Activated T-cell treated with anti-CD3 and anti-CD28 coated beads, Interleukin-2, amount 50 U/mL, for 24 hours (primary cell): ENCODE measurements around the gene TMEM91.

Source experiments
- DNase-seq: peaks from one replicate; pipeline ENCODE4 v3.0.0-alpha.2; 2020
- H3K27ac Mint-ChIP-seq: 2 replicates; pipeline ENCODE4 v1.8.0; 2020; ENCODE audit warnings: mild to moderate bottlenecking, mixed read lengths
- H3K27me3 Mint-ChIP-seq: 2 replicates; pipeline ENCODE4 v1.8.0; 2020; ENCODE audit warnings: mixed read lengths
- H3K36me3 Mint-ChIP-seq: 2 replicates; pipeline ENCODE4 v1.8.0; 2020; ENCODE audit warnings: low read depth, mixed read lengths
- H3K4me1 Mint-ChIP-seq: 2 replicates; pipeline ENCODE4 v1.8.0; 2020; ENCODE audit warnings: low read depth, mixed read lengths
- H3K4me3 Mint-ChIP-seq: 2 replicates; pipeline ENCODE4 v1.8.0; 2020; ENCODE audit warnings: mild to moderate bottlenecking, moderate library complexity, mixed read lengths
- H3K9me3 Mint-ChIP-seq: 2 replicates; pipeline ENCODE4 v1.8.0; 2020; ENCODE audit warnings: mixed read lengths

Gene TMEM91

DNA sequence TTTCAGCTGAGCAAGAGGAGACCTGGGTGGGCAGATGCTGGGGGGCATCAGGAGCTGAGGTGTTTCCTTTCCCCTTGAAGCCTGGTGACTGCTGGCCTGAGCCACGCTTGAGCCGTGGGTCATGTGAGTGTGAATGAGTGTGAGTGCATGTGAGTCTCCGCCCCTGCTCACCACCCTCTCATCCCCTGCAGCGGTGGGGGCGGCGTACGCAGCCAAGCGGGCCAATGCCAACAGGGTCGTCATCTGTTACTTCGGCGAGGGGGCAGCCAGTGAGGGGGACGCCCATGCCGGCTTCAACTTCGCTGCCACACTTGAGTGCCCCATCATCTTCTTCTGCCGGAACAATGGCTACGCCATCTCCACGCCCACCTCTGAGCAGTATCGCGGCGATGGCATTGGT, 45.6 kb downstream of the TMEM91 start:
- Mint-ChIP-seq H3K27me3 (no peaks in the 10 kb centered on the region), H3K27ac (no peak overlapping the region), H3K36me3 (peaks cover 71% of the 10 kb centered on the region), H3K4me3 (no peak overlapping the region), H3K9me3 (no peaks in the 10 kb centered on the region), H3K4me1 (peaks cover 3% of the 10 kb centered on the region)
- no peak for DNase-seq

DNA sequence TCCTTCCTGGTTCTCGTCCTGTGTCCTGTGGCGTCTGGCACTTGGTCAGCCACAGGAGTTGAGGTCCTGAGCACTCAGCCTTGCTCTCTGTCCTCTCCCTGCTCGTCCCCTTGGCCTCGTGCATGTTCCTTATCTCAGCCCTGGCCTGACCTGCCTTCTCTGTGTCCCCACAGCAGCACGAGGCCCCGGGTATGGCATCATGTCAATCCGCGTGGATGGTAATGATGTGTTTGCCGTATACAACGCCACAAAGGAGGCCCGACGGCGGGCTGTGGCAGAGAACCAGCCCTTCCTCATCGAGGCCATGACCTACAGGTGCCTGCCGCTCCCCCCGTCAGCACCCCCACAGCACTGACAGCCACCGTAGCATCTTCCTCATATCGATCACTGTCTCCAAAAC, 46.1 kb downstream of the TMEM91 start:
- Mint-ChIP-seq H3K9me3 (no peaks in the 10 kb centered on the region), H3K27me3 (no peaks in the 10 kb centered on the region), H3K4me1 (peaks cover 6% of the 10 kb centered on the region), H3K4me3 (no peak overlapping the region), H3K27ac (peak overlapping the region; percentile 29), H3K36me3 (peaks cover 68% of the 10 kb centered on the region)
- no peak for DNase-seq

- no peak overlapping the region for H3K4me3 Mint-ChIP-seq
- DNase-seq = no peak
- H3K36me3 Mint-ChIP-seq = peaks cover 65% of the 10 kb centered on the region
- H3K9me3 Mint-ChIP-seq = no peaks in the 10 kb centered on the region
- H3K4me1 Mint-ChIP-seq = peaks cover 11% of the 10 kb centered on the region
- no peaks in the 10 kb centered on the region for H3K27me3 Mint-ChIP-seq
- no peak overlapping the region for H3K27ac Mint-ChIP-seq
These were observed 46.6 kb downstream of the TMEM91 start for GRCh38 chr19:41422955-41423354.

- no peak for DNase-seq
- Mint-ChIP-seq H3K9me3 (no peaks in the 10 kb centered on the region), H3K4me1 (peaks cover 24% of the 10 kb centered on the region), H3K27ac (peak overlapping the region; percentile 26), H3K4me3 (no peak overlapping the region), H3K36me3 (peaks cover 62% of the 10 kb centered on the region), H3K27me3 (no peaks in the 10 kb centered on the region)
These were observed 48.2 kb downstream of the TMEM91 start for GRCh38 chr19:41424335-41425173.

DNA sequence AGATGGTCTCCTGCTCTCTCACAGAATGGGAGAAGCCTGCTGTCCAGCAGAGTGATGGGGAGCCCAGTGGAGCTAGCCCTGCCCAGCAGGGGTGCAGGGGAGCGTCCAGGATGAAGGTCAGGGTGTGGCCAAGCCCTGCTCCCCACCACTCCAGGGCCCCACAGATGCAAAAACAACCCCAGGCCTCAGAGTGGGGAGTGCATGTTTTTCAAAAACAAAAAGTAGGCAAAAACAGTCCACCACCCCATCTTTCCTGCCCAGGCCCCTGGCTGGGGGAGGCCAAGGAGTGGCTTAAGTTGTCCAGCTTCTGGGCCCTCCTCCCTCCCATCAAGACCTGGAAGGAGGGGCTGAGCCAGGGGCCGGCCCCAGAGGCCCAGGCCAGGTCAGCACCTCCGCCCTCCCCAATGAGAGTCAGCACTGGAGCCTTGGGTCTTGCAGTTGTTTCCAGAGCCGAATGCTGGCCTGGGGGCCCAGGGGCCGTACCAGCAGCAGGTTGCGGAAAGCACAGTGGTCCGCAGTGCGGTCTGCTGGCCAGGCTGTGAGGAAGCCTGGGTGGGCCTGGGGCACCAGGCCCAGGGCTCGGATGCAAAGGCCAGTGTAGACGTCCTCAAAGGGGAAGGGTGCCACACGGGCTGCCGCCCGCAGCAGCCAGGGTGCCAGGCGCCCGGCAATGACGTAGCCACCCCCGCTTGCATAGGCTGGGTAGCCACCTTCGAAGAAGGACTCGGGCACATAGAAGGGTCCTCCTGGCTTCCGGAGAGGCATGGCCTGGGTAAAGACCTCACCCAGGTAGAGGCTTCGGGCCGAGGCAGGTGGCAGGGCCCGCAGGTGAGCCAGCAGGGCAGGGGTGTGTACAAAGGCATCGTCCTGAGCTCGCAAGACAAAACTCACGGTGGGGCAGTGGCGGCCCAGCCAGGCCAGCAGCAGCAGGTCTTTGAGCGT, 49.1 kb downstream of the TMEM91 start:
- peaks cover 24% of the 10 kb centered on the region for H3K4me1 Mint-ChIP-seq
- no peaks in the 10 kb centered on the region for H3K9me3 Mint-ChIP-seq
- H3K36me3 Mint-ChIP-seq = peaks cover 57% of the 10 kb centered on the region
- no peaks in the 10 kb centered on the region for H3K27me3 Mint-ChIP-seq
- DNase-seq = no peak
- H3K27ac Mint-ChIP-seq = peak overlapping the region; percentile 26
- no peak overlapping the region for H3K4me3 Mint-ChIP-seq

DNA sequence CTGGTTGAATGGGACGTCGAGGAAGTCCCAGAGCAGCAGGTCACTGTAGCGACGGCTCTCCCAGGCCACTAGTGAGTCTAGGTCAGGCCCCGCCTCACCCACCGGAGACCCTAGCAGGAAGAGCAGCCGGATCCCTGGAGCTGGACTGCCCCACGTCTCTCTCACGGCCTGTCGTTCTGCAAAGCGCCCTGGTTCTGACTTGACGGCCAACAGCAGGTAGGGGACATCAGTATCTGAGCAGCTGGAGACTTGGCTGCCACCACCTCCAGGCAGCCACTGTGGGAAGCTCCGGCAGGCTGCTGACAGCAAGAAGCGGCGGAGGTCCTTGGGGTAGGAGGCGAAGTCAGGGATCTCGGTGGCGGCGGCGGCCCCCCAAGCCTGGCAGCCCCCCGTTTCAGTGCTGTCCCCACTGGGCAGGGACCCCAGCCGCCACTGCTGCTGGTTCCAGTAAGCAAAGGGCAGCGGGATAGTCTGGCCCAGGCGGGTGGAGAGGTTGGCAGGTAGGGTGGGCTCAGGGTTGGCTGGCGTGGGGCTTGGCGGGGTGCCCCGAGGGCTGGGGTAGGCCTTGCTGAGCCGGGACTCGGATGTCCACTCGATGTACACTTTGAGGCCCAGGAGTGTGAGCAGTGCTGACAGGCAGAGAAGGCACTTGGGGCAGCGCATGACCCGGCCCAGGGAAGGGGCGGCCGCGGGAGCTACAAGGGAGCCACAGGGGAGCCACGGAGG, 49.9 kb downstream of the TMEM91 start:
- no peaks in the 10 kb centered on the region for H3K9me3 Mint-ChIP-seq
- peaks cover 27% of the 10 kb centered on the region for H3K4me1 Mint-ChIP-seq
- H3K27me3 Mint-ChIP-seq = no peaks in the 10 kb centered on the region
- H3K4me3 Mint-ChIP-seq = no peak overlapping the region
- DNase-seq = no peak
- peak overlapping the region; percentile 62 for H3K27ac Mint-ChIP-seq
- peaks cover 59% of the 10 kb centered on the region for H3K36me3 Mint-ChIP-seq

- DNase-seq = peak; percentile 62
- H3K9me3 Mint-ChIP-seq = no peaks in the 10 kb centered on the region
- no peaks in the 10 kb centered on the region for H3K27me3 Mint-ChIP-seq
- peak within 1 kb of the TSS; percentile 85 for H3K27ac Mint-ChIP-seq
- H3K36me3 Mint-ChIP-seq = peaks cover 60% of the 10 kb centered on the region
- peaks cover 27% of the 10 kb centered on the region for H3K4me1 Mint-ChIP-seq
- peak within 1 kb of the TSS; percentile 71 for H3K4me3 Mint-ChIP-seq
These were observed 50.8 kb downstream of the TMEM91 start, which contains the start of gene B3GNT8 for GRCh38 chr19:41426952-41427646. B3GNT8 (minus strand) TSS chr19:41427374; CDS start chr19:41426778, 596 bp downstream.

- peak; percentile 49 for DNase-seq
- H3K27me3 Mint-ChIP-seq = no peaks in the 10 kb centered on the region
- no peaks in the 10 kb centered on the region for H3K9me3 Mint-ChIP-seq
- peaks cover 27% of the 10 kb centered on the region for H3K4me1 Mint-ChIP-seq
- peaks cover 60% of the 10 kb centered on the region for H3K36me3 Mint-ChIP-seq
- peak overlapping the region; percentile 85 for H3K27ac Mint-ChIP-seq
- H3K4me3 Mint-ChIP-seq = peak overlapping the region; percentile 71
These were observed 51.5 kb downstream of the TMEM91 start for GRCh38 chr19:41427647-41428480.

GRCh38 chr19:41428481-41428859, 52.1 kb downstream of the TMEM91 start:
- peak overlapping the region; percentile 71 for H3K4me3 Mint-ChIP-seq
- no peaks in the 10 kb centered on the region for H3K27me3 Mint-ChIP-seq
- H3K9me3 Mint-ChIP-seq = no peaks in the 10 kb centered on the region
- H3K36me3 Mint-ChIP-seq = peaks cover 61% of the 10 kb centered on the region
- H3K27ac Mint-ChIP-seq = peak overlapping the region; percentile 85
- peaks cover 27% of the 10 kb centered on the region for H3K4me1 Mint-ChIP-seq
- no peak for DNase-seq

DNA sequence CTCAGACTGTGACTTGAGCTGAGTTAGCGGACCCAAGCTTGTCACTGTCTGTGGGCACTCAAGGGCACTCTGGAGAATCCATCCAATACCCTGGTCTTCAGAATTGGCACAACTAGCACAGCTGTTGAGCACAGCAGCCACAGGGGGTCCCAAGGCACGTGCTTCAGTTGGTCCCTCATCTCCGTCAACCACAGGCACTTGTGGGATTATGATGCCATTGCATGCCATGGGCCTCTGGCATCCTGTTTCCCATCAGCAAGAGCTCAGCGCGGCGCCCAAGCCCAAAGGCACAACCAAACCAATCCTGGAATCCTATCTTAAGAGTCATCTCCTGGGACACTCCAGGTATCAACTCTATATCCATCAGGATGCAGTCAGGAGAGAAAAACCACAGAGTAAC, 54.6 kb downstream of the TMEM91 start:
- Mint-ChIP-seq H3K36me3 (peaks cover 65% of the 10 kb centered on the region), H3K4me1 (peaks cover 27% of the 10 kb centered on the region), H3K4me3 (no peak overlapping the region), H3K27ac (peak overlapping the region; percentile 26), H3K27me3 (no peaks in the 10 kb centered on the region), H3K9me3 (no peaks in the 10 kb centered on the region)
- no peak for DNase-seq

GRCh38 chr19:41431426-41432386, 55.4 kb downstream of the TMEM91 start:
- peak overlapping the region; percentile 26 for H3K27ac Mint-ChIP-seq
- peaks cover 67% of the 10 kb centered on the region for H3K36me3 Mint-ChIP-seq
- H3K4me1 Mint-ChIP-seq = peaks cover 26% of the 10 kb centered on the region
- H3K4me3 Mint-ChIP-seq = no peak overlapping the region
- H3K27me3 Mint-ChIP-seq = no peaks in the 10 kb centered on the region
- no peak for DNase-seq
- no peaks in the 10 kb centered on the region for H3K9me3 Mint-ChIP-seq

DNA sequence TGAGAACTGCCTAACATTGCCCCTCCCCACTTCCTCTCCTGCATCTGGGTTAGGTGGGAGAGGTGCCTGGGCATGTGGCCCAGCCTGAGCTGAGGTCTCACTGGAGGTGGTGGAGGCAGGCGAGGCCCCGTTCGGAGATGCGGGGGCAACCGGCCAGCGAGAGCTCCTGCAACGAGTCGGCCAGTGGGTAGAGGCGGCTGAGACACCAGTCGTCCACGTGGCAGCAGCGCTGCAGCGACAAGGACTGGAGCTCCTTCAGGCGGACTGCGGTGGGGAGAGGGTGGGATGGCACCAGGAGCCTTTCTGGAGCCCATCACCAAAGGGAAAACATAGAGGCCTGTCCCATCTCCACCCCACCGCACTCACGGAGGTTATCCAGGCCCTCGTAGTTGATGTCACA, 56.8 kb downstream of the TMEM91 start:
- H3K4me3 Mint-ChIP-seq = no peak overlapping the region
- H3K36me3 Mint-ChIP-seq = peaks cover 81% of the 10 kb centered on the region
- no peak overlapping the region for H3K27ac Mint-ChIP-seq

More for the DNA sequence above, 56.8 kb downstream of the TMEM91 start:
- Mint-ChIP-seq H3K9me3 (no peaks in the 10 kb centered on the region), H3K27me3 (no peaks in the 10 kb centered on the region), H3K4me1 (peaks cover 19% of the 10 kb centered on the region)
- DNase-seq = no peak
